GM19193 (cell line): ENCODE results near the gene AK3.

Experiments used
- POLR2A ChIP-seq: IDR thresholded peaks from 4 replicates; pipeline ENCODE4 v1.6.1; 2011; ENCODE audit not compliant: insufficient read depth, insufficient read length; ENCODE audit errors: extremely low read depth

AK3 gene

DNA sequence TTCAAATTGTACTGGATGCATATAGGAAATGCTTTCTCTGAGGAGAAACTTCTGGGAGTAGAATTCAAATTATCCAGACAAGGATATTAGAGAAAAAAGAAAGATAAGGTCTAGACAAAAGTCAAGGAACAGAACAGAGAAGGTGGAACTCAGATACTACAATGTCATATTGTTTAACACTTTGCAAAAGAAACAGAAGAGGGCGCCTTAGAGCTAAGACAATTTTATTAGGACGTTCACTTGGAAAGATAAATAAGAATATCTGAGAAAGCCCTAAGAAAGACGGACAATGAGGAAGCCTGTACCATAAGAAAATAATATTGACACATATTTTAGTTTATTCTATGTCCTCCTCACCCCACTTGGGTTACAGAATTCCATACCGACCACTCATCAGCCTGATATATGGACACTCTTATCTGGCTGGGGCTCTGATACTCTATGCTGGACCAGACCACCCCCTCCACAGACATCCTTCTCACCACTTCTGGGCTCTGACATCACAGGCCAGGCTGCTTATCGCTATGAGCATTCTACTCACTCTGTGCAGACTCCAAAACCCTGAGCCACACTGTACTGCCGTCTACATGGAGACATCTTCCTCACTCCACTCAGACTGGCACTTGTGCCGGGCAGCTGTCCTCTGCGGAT is 9.1 kb upstream of the AK3 start:
- TF ChIP-seq POLR2A, result no peak

DNA sequence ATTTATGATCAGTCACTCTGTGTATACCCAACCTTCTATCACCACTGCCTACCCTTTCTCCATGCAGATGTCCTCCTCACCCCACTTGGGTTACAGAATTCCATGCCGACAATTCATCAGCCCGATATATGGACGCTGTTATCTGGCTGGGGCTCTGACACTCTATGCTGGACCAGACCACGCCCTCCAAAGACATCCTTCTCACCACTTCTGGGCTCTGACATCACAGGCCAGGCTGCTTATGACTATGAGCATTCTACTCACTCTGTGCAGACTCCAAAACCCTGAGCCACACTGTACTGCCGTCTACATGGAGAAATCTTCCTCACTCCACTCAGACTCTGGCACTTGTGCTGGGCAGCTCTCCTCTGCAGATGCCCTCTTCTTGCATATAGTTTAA is 7.6 kb upstream of the AK3 start:
- no peak for TF ChIP-seq POLR2A

DNA sequence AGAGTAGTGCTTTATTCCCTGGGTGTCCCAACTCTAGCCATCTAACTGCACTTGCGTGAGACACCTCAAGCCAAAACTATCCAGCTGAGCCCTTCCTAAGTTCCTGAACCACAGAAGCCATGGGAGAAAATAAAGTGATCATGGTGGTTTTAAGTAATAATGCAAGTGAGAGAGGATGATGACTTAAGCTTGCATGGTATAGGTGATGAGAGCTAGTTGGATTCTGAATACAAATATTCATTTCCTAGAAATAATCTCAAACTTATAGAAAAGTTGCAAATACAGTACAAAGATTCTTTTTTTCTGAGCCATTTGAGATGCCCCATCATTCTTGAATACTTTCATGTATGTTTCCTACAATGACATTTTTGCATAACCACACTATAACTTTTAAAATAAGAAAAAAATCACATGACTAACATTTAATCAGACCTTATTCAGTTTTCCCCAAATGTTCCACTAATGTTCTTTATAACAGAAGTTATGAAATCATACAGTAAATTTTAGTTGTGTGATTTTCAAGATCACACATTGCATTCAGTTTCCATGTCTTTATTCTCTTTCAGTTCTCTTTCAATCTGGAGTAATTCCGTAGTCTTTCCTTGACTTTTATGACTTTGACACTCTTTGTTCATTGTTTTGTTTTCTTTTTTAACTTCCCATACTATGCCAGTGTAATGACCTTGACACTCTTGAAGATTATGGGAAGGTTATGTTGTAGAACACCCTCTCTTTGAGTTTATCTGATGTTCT is 5.5 kb upstream of the AK3 start:
- no peak for TF ChIP-seq POLR2A

DNA sequence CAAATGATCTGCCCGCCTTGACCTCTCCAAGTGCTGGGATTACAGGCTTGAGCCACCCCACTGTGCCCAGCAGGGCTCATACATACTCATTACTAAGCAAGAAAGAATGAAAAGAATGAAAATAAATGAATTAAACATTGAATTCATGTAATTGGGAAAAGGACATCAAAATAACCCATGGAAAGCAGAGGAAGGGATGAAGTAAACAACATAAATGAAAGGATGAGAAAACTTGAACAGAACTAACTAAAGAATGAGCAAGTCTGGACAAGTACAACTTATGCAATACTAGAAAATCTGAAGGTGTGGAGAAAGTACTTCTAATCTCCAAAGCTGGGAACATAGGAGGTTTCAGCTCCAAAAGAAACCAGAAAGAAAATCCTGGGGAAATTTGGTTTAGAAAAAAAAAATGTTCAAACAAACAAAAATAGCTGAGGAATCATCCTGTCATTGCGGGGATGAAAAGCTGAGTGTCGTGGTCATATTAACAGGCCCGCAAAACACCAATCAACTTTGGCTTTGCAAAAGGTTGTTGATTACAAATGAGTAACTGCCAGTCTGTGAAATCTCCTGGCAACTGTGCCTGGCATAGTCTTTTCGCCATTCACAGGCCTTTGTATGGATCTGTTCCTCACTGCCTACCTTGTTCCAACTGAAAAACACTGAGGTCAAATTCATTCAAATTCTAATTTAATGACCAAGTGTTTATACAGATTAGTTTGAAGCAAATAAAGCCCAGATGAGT is 2.3 kb upstream of the AK3 start:
- no peak for TF ChIP-seq POLR2A

DNA sequence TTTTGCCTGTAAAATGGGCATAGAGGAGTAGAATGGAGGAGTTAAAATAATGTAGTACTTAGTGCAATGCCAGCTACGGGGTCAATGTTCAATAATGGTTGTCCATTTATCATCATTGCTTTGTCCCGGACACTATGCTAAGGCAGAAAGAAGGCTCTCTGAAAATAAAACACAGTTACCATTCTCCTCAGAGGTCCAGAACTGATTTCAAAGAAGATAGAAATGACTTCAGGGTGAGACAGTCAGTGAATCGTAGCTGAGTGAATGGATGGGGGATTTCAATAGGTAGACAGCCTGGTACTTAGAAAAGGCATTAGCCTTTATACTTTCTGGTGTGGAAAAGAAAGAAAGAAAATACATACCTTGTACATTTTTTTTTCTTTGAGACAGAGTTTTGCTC is 1.2 kb upstream of the AK3 start:
- TF ChIP-seq POLR2A, result no peak

DNA sequence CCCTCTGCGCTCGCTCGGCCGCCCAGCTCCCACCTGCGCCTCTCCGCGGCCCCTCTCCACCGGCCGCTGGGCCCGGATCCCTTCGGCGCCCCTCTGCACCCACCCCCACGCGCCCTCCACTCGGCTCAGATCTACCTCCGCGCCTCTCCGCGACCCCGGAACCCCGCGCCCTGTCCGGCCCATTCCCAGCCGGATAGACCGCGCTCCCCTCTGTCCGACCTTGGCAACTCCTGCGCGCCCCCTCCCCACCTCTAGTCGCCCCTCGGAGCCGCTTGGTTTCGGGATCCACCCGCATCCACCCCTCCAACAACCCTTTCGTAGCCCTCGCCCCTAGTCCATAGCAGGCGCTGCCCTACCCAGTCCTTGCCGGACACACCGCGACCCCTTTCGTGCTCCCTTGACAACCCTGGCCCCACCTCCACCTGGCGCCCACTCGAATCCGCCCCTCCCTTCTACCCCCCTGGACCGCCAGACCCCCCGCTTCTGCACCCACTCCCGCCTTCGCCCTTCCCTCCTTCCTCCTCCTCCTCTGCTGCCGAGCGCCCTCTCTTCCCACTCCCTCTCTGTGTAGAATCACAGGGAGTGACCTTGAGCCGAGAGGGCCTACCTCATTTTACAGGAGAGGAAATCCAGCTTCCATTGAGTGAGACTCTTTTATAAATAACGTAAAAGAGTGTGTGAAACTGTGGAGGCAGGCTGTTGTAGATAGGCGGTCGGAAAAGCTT is 525 bp upstream of the AK3 start:
- TF ChIP-seq POLR2A, result no peak

DNA sequence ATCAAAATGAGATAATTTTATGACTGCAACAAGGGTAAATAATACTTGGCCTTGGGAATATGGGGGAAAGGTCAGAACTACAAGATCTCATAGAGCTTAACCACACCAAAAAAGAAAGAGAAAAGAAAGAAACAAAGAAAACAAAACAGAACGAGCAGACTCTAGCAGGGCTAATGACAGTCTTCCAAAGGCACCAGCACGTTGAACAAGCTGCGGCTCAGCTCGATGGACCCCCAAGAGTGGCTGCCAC is 689 bp downstream of the AK3 start:
- no peak for TF ChIP-seq POLR2A

DNA sequence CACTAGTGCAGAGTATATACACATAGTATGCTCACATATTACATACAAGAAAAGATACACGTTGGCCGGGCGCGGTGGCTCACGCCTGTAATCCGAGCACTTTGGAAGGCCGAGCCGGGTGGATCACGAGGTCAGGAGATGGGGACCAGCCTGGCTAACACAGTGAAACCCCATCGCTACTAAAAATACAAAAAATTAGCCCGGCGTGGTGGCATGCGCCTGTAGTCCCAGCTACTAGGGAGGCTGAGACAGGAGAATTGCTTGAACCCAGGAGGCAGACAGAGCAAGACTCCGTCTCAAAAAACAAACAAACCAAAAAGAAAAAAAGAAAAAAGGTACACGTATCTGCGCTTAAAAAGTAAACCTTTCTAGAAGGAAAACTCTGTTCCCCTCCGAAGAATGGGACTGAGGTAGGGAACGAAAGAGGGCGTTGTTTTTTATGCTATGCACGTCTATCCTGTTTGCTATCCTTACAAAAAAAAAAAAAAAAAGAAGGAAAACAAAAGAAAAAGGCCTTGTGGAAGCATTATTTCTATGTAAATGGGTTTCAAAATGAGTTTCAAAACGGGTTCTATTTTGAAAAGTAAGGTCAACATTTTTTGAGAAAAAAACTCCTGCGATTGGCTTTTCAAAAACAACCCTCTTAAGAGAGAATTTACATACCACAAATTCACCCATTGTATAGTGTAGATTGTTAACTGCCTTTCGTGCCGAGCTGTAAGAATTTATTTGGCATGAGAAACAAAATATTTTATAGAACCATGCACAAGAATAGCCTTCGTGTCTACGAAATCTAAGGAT is 1.2 kb downstream of the AK3 start:
- no peak for TF ChIP-seq POLR2A

DNA sequence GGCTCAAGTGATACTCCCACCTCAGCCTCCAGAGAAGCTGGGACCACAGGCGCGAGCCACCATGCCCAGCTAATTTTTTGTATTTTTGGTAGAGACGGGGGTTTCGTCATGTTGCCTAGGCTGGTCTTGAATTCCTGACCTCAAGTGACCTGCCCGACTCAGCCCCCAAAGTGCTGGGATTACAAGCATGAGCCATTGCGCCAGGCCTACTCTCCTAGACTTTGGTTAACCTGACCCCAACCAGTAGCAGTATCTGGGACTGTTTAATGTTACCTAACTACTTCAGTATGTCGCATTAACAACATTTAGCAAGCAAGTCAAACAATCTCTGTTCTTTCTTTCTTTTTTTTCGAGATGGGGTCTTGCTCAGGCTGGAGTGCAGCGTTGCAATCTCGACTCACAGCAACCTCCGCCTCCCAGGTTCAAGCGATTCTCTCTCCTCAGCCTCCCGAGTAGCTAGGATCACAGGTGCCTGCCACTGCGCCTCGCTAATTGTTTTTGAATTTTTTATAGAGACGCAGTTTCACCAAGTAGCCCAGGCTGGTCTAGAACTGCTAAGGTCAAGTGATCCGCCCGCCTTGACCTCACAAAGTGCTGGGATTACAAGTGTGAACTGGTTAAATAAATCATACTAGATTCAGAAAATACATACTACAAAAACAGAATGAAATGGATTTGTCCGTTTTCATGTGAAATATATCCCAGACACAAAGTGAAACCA is 2.0 kb downstream of the AK3 start:
- no peak for TF ChIP-seq POLR2A

DNA sequence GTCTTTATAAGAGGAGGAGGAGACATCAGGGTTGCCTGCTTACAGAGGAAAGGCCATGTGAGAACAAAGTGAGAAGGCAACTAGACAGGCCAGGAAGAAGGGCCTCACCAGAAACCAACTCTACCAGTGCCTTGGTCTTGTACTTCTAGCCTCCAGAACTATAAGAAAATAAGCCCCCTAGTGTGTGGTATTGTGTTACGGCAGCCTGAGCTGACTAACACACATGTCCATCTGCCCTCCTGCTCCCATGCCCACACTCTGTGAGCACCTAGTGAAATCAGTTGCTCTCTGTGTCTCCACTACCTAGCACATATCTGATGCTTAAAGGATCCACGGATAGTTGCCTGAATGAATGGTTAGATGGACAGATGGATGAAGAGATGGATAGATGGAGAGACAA is 6.9 kb downstream of the AK3 start:
- TF ChIP-seq POLR2A, result no peak

DNA sequence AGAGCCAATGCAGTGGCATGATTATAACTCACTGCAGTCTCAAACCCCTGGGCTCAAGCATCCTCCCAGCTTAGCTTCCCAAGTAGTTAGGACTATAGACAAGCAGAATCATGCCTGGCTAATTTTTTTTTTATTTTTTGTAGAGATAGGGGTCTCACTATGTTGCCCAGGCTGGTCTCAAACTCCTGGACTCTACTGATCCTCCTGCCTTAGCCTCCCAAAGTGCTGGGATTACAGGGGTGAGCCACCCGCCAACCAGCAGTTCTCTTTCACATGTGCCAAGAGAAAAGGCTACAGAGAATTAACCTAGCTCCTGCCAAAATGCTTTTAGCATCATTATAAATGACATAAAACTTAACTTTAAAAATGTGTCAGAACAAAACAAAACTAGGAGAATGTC is 8.1 kb downstream of the AK3 start:
- TF ChIP-seq POLR2A, result no peak

DNA sequence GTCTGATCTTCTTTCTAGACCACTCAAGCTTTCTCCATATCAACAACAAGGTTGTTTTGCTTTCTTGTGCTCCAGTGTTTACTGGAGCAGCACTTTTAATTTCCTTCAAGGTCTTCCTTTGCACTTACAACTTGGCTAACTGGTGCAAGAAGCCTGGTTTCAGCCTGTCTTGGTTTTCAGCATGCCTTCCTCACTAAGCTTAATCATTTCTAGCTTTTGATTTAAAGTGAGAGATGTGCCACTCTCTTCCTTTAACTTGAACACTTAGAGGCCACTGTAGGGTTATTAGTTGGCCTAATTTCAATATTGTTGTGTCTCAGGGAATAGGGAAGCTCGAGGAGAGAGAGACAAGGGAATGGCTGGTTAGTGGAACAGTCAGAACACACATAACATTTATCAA is 13.4 kb downstream of the AK3 start:
- no peak for TF ChIP-seq POLR2A

DNA sequence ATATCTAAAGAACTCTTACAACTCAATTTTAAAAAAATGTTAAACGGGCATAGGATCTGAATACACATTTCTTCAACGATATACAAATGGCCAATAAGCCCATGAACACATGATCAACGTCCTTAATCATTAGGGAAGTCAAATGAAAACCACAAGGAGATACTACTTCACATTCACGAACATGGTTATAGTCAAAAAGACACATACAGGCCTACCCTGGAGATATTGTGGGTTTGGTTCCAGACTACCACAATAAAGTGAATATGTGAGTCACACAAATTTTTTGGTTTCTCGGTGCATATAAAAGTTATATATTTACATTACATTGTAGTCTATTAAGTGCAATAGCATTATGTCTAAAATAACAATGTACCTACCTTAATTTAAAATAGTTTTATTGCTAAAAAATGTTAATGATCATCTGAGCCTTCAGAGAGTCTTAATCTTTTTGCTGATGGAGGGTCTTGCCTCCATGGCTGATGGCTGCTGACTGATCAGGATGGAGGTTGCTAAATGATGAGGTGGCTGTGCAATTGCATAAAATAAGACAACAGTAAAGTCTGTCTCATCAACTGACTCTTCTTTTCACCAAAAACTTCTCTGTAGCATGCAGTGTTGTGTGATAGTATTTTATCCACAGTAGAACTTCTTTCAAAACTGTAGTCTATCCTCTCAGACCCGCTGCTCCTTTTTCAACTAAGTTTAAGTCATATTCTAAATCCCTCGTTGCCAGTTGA is 15.1 kb downstream of the AK3 start:
- TF ChIP-seq POLR2A, result no peak
